HCT116 (cell line): ENCODE measurements around the gene SYTL3. TPM values are rescaled to one million over a fixed set of nuclear protein-coding genes. Genes with fewer than 3 reads are reported as not detected.

Experiments
- ATAC-seq: fragments of 200-7000 bp; cut with Tn5 transposase; 2 replicates; pipeline ENCODE4 v1.9.1; 2020; ENCODE audit warnings: mild to moderate bottlenecking, moderate library complexity
- BruUV-seq: library from RNA; stranded (reverse); fragments of 400-500 nt; replicated peaks from 2 replicates; lab custom pipeline; 2021; lab: Mats Ljungman, UMichigan
- CTCF ChIA-PET: fragments of 300-600 bp; sonication (Branson Sonifier 250); formaldehyde crosslinking; loops from one replicate; lab custom pipeline; 2021; ENCODE audit warnings: antibody characterized with exemption; lab: Charles Lee
- POLR2A ChIA-PET: fragments of 300-600, 350-600 bp; sonication (Branson Sonifier 250); formaldehyde crosslinking; loops from one replicate; lab custom pipeline; 2021; ENCODE audit warnings: antibody characterized with exemption; lab: Charles Lee
- RAD21 ChIA-PET, 2 experiments: fragments of 300-600 bp; sonication (Branson Sonifier 250); formaldehyde crosslinking; loops; one replicate each; lab custom pipeline; 2023; ENCODE audit warnings: low total read pairs in 2 of 2; ENCODE audit not compliant: uncharacterized antibody in 2 of 2, unreplicated experiment in 2 of 2, low non-redundant PET in 1 of 2; lab: Charles Lee
- DNase-seq: peaks from one replicate; pipeline ENCODE4 v3.0.0-alpha.2; 2010; ENCODE audit warnings: low read depth, low spot score
- H2AFZ ChIP-seq: fragments of 200-600 bp; shearing (Covaris generic), sonication (generic); 2 replicates; pipeline ENCODE4 v1.6.1; 2017; ENCODE audit warnings: low read depth, mixed run types, mixed read lengths, antibody characterized with exemption, low read length; ENCODE audit not compliant: poor library complexity, severe bottlenecking
- H3K27ac ChIP-seq: 2 replicates; pipeline ENCODE4 v1.5.1; 2012; ENCODE audit warnings: low read depth, low read length
- H3K27me3 ChIP-seq: fragments of 200-600 bp; sonication (generic); 2 replicates; pipeline ENCODE4 v1.6.1; 2016; ENCODE audit warnings: mixed run types, low read length, mixed read lengths; ENCODE audit not compliant: insufficient read depth
- H3K36me3 ChIP-seq, 2 experiments: fragments of 200-500 bp in 1 of 2; fragments of 200-600 bp in 1 of 2; sonication (Bioruptor generic) in 1 of 2; sonication (generic) in 1 of 2; 2 replicates each; pipeline versions ENCODE4 v1.5.1 to v1.6.1; 2014 to 2016; ENCODE audit warnings: low read length in 2 of 2, inconsistent platforms in 1 of 2, mixed read lengths in 1 of 2, mixed run types in 1 of 2; ENCODE audit not compliant: insufficient read depth in 2 of 2, control insufficient read depth in 1 of 2
- H3K4me1 ChIP-seq, 2 experiments: fragments of 200-600 bp in 1 of 2; sonication (generic) in 1 of 2; 2 replicates each; pipeline versions ENCODE4 v1.5.1 to v1.6.1; 2012 to 2017; ENCODE audit warnings: low read length in 2 of 2, inconsistent platforms in 1 of 2, mild to moderate bottlenecking in 1 of 2, mixed read lengths in 1 of 2, mixed run types in 1 of 2, moderate library complexity in 1 of 2; ENCODE audit not compliant: insufficient read depth in 2 of 2, control insufficient read depth in 1 of 2
- H3K4me2 ChIP-seq: fragments of 200-600 bp; sonication (generic); 2 replicates; pipeline ENCODE4 v1.6.1; 2017; ENCODE audit warnings: mixed run types, low read length, mixed read lengths
- H3K4me3 ChIP-seq, 2 experiments: fragments of 200-600 bp in 1 of 2; sonication (generic) in 1 of 2; replicated peaks in 1 of 2; 2 replicates each; pipeline ENCODE4 v1.5.1; 2011 to 2016; ENCODE audit warnings: low read length in 2 of 2, control low read depth in 1 of 2, low read depth in 1 of 2, mild to moderate bottlenecking in 1 of 2, mixed read lengths in 1 of 2, mixed run types in 1 of 2
- H3K79me2 ChIP-seq: fragments of 200-600 bp; sonication (generic); 2 replicates; pipeline ENCODE4 v1.6.1; 2017; ENCODE audit warnings: mild to moderate bottlenecking, mixed run types, low read length, moderate library complexity, mixed read lengths; ENCODE audit not compliant: insufficient read depth
- H3K9ac ChIP-seq: fragments of 200-600 bp; sonication (generic); 2 replicates; pipeline ENCODE4 v1.6.1; 2016; ENCODE audit warnings: low read length, mixed read lengths
- H3K9me2 ChIP-seq: fragments of 200-600 bp; sonication (generic), shearing (Covaris generic); 2 replicates; pipeline ENCODE4 v1.6.1; 2017; ENCODE audit warnings: mixed run types, mild to moderate bottlenecking, moderate library complexity; ENCODE audit not compliant: insufficient read depth
- H3K9me3 ChIP-seq, 2 experiments: fragments of 200-500 bp in 1 of 2; fragments of 200-600 bp in 1 of 2; sonication (Bioruptor generic) in 1 of 2; sonication (generic) in 1 of 2; 2 replicates each; pipeline ENCODE4 v1.6.1; 2014 to 2017; ENCODE audit warnings: low read length in 2 of 2, mixed read lengths in 2 of 2, inconsistent platforms in 1 of 2, low read depth in 1 of 2, mild to moderate bottlenecking in 1 of 2, mixed run types in 1 of 2, moderate library complexity in 1 of 2; ENCODE audit not compliant: control insufficient read depth in 1 of 2, insufficient read depth in 1 of 2
- H4K20me1 ChIP-seq: fragments of 200-600 bp; sonication (generic), shearing (Covaris generic); 2 replicates; pipeline ENCODE4 v1.6.1; 2017; ENCODE audit warnings: mixed run types, mild to moderate bottlenecking, moderate library complexity; ENCODE audit not compliant: insufficient read depth
- CBX3 ChIP-seq: IDR thresholded peaks from 2 replicates; pipeline ENCODE4 v1.6.1; 2012; ENCODE audit warnings: low read depth
- EGR1 ChIP-seq: IDR thresholded peaks from 2 replicates; pipeline ENCODE4 v1.6.1; 2012; ENCODE audit warnings: low read depth
- EZH2phosphoT487 ChIP-seq: fragments of 200-600 bp; IDR thresholded peaks from 2 replicates; pipeline ENCODE4 v1.6.1; 2018; ENCODE audit warnings: antibody characterized with exemption, borderline replicate concordance
- FOSL1 ChIP-seq: IDR thresholded peaks from 2 replicates; pipeline ENCODE4 v1.6.1; 2012; ENCODE audit warnings: low read depth
- POLR2A ChIP-seq: IDR thresholded peaks from 2 replicates; pipeline ENCODE4 v1.7.0; 2011; ENCODE audit warnings: borderline replicate concordance; ENCODE audit not compliant: insufficient read depth, insufficient read length; ENCODE audit errors: extremely low read depth
- POLR2AphosphoS5 ChIP-seq: IDR thresholded peaks from 2 replicates; pipeline ENCODE4 v1.6.1; 2011; ENCODE audit warnings: mild to moderate bottlenecking, low read depth, low read length, moderate library complexity
- RAD21 ChIP-seq: IDR thresholded peaks from 2 replicates; pipeline ENCODE4 v1.6.1; 2012; ENCODE audit warnings: low read depth, mild to moderate bottlenecking
- SIN3A ChIP-seq: IDR thresholded peaks from 2 replicates; pipeline ENCODE4 v1.6.1; 2012; ENCODE audit warnings: low read depth
- TCF7L2 ChIP-seq: IDR thresholded peaks from 2 replicates; pipeline ENCODE4 v1.7.0; 2011; ENCODE audit warnings: borderline replicate concordance, inconsistent platforms; ENCODE audit not compliant: insufficient read depth, insufficient read length; ENCODE audit errors: extremely low read depth
- YY1 ChIP-seq: IDR thresholded peaks from 2 replicates; pipeline ENCODE4 v1.6.1; 2011; ENCODE audit warnings: low read length, low read depth, moderate library complexity, mild to moderate bottlenecking; ENCODE audit not compliant: insufficient replicate concordance; ENCODE audit errors: extremely low read depth
- ZNF274 ChIP-seq: fragments of 200-500 bp; sonication (Bioruptor generic); IDR thresholded peaks from 2 replicates; pipeline ENCODE4 v1.6.1; 2014; ENCODE audit warnings: mild to moderate bottlenecking, low read depth, low read length, inconsistent platforms
- intact Hi-C: fragments of 100-400 bp; cut with micrococcal nuclease; formaldehyde crosslinking; loops from 2 replicates; pipeline ENCODE4 v1.10.0; 2022
- total RNA-seq: library from RNA; stranded (reverse); gene quantifications from one replicate; pipeline ENCODE4 v1.2.1, GENCODE V29; 2021; ENCODE audit not compliant: unreplicated experiment
- TF ChIP-seq, protein P1 (sequence below): IDR thresholded peaks from 2 replicates; pipeline ENCODE4 v1.6.1; 2012
- TF ChIP-seq, protein P2 (sequence below): IDR thresholded peaks from 2 replicates; pipeline ENCODE4 v1.6.1; 2011; ENCODE audit warnings: mild to moderate bottlenecking, low read length, moderate library complexity; ENCODE audit not compliant: insufficient replicate concordance; ENCODE audit errors: extremely low read depth

SYTL3 gene
- total RNA-seq, 1 experiment from 2014 or later, result 55.3 TPM

- ChIA-PET CTCF (no interaction called here), POLR2A (no interaction called here), RAD21 (no interaction called here)
- Histone ChIP-seq H3K79me2 (peaks cover 16% of the 10 kb centered on the region; the same call in 1 of the 2 replicates), H3K27me3 (no peaks in the 10 kb centered on the region), H3K9me2 (no peaks in the 10 kb centered on the region), H4K20me1 (no peaks in the 10 kb centered on the region), H3K27ac (peak overlapping the region; percentile 26), H3K9ac (peak overlapping the region; percentile 12), H3K9me3 (no peaks in the 10 kb centered on the region), H3K4me3 (no peak overlapping the region), H3K4me1 (peaks cover 44 to 57% of the 10 kb centered on the region in 2 experiments), H3K4me2 (no peak overlapping the region), H2AFZ (no peak overlapping the region), H3K36me3 (peaks cover 3 to 46% of the 10 kb centered on the region in 2 experiments; a peak in 3 of 4 replicates)
- intact Hi-C loops, result no loop called here
- DNase-seq (no peak), ATAC-seq (no peak; the same call in 1 of the 2 replicates)
- BruUV-seq, result no TSS peak
- TF ChIP-seq FOSL1 (no peak), SIN3A (no peak), POLR2A (no peak), POLR2AphosphoS5 (no peak), TCF7L2 (no peak), YY1 (no peak), EZH2phosphoT487 (no peak), CBX3 (no peak), EGR1 (no peak), ZNF274 (no peak), RAD21 (no peak)
- TF ChIP-seq, protein P1, sequence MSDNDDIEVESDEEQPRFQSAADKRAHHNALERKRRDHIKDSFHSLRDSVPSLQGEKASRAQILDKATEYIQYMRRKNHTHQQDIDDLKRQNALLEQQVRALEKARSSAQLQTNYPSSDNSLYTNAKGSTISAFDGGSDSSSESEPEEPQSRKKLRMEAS, result no peak
- TF ChIP-seq, protein P2, sequence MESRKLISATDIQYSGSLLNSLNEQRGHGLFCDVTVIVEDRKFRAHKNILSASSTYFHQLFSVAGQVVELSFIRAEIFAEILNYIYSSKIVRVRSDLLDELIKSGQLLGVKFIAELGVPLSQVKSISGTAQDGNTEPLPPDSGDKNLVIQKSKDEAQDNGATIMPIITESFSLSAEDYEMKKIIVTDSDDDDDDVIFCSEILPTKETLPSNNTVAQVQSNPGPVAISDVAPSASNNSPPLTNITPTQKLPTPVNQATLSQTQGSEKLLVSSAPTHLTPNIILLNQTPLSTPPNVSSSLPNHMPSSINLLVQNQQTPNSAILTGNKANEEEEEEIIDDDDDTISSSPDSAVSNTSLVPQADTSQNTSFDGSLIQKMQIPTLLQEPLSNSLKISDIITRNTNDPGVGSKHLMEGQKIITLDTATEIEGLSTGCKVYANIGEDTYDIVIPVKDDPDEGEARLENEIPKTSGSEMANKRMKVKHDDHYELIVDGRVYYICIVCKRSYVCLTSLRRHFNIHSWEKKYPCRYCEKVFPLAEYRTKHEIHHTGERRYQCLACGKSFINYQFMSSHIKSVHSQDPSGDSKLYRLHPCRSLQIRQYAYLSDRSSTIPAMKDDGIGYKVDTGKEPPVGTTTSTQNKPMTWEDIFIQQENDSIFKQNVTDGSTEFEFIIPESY, result no peak
Measured at GRCh38 chr6:158751921-158752320, 102.1 kb downstream of the SYTL3 start.
